GM12878 (cell line): ENCODE data around the gene HAUS6. TPM values are rescaled to one million over a fixed set of nuclear protein-coding genes. Genes with fewer than 3 reads are reported as not detected.

Source experiments
- ATAC-seq: fragments of 200-7000 bp; cut with Tn5 transposase; 3 replicates; pipeline ENCODE4 v1.9.1; 2020; ENCODE audit warnings: mild to moderate bottlenecking, moderate library complexity
- BruUV-seq: library from RNA; stranded (reverse); fragments of 400-500 nt; replicated peaks from 2 replicates; lab custom pipeline; 2021; lab: Mats Ljungman, UMichigan
- CTCF ChIA-PET: fragments of 300-600 bp; sonication (Branson Sonifier 250); formaldehyde crosslinking; extraction: SDS; loops from one replicate; lab custom pipeline; 2021; ENCODE audit warnings: inconsistent platforms; lab: Yijun Ruan, JAX
- POLR2A ChIA-PET: fragments of 350-600 bp; formaldehyde crosslinking; extraction: SDS; loops from one replicate; lab custom pipeline; 2021; ENCODE audit warnings: inconsistent platforms; lab: Charles Lee
- RAD21 ChIA-PET: fragments of 300-600 bp; sonication (Branson Sonifier 250); formaldehyde crosslinking; loops from one replicate; lab custom pipeline; 2023; ENCODE audit warnings: antibody characterized with exemption; ENCODE audit not compliant: unreplicated experiment; lab: Charles Lee
- SMC1A ChIA-PET: fragments of 300-600 bp; sonication (Branson Sonifier 250); formaldehyde crosslinking; loops from one replicate; lab custom pipeline; 2023; ENCODE audit not compliant: unreplicated experiment, uncharacterized antibody; lab: Charles Lee
- DNase-seq: peaks from one replicate; pipeline ENCODE4 v3.0.0-alpha.2; 2011; ENCODE audit warnings: low read depth, low spot score
- FAIRE-seq: peaks from 3 replicates; lab custom pipeline; 2011; peaks lifted over from hg19 to GRCh38; lab: Jason Lieb, UNC
- H2AFZ ChIP-seq: 2 replicates; pipeline ENCODE4 v1.6.0; 2011; ENCODE audit warnings: low read depth, low read length, control low read depth; ENCODE audit not compliant: control insufficient read depth
- H3K27ac ChIP-seq: 2 replicates; pipeline ENCODE4 v1.5.1; 2011; ENCODE audit warnings: control low read depth; ENCODE audit not compliant: control insufficient read depth, insufficient read depth
- H3K27me3 ChIP-seq, 2 experiments: replicated peaks in 1 of 2; 2 replicates each; pipeline versions ENCODE4 v1.6.0 to v1.6.1; 2011; ENCODE audit warnings: low read length in 1 of 2; ENCODE audit not compliant: control insufficient read depth in 2 of 2, insufficient read depth in 2 of 2
- H3K36me3 ChIP-seq, 2 experiments: 2 replicates each; pipeline ENCODE4 v1.5.1; 2011; ENCODE audit warnings: low read length in 1 of 2; ENCODE audit not compliant: control insufficient read depth in 2 of 2, insufficient read depth in 2 of 2
- H3K4me1 ChIP-seq: 2 replicates; pipeline ENCODE4 v1.6.1; 2011; ENCODE audit warnings: mild to moderate bottlenecking, low read length, moderate library complexity, mixed read lengths; ENCODE audit not compliant: control insufficient read depth, insufficient read depth
- H3K4me2 ChIP-seq: 2 replicates; pipeline ENCODE4 v1.6.0; 2011; ENCODE audit warnings: control low read depth; ENCODE audit not compliant: control insufficient read depth, insufficient read depth
- H3K4me3 ChIP-seq: fragments of 200-600 bp; sonication (generic); 2 replicates; pipeline ENCODE4 v1.5.1; 2016
- H3K79me2 ChIP-seq: 2 replicates; pipeline ENCODE4 v1.6.0; 2011; ENCODE audit warnings: low read length; ENCODE audit not compliant: control insufficient read depth, insufficient read depth
- H3K9ac ChIP-seq: 2 replicates; pipeline ENCODE4 v1.8.0; 2011; ENCODE audit warnings: low read length, control low read depth, mixed read lengths; ENCODE audit not compliant: control insufficient read depth, insufficient read depth
- H3K9me3 ChIP-seq: replicated peaks from 3 replicates; pipeline ENCODE4 v1.5.1; 2011; ENCODE audit warnings: mild to moderate bottlenecking, low read length; ENCODE audit not compliant: control insufficient read depth, insufficient read depth
- H4K20me1 ChIP-seq: 2 replicates; pipeline ENCODE4 v1.6.0; 2011; ENCODE audit not compliant: control insufficient read depth, insufficient read depth
- BHLHE40 ChIP-seq, 2 experiments: fragments of 450-650 bp in 1 of 2; IDR thresholded peaks; 2 replicates each; pipeline ENCODE4 v1.6.1; 2011 to 2017; ENCODE audit warnings: low read depth in 2 of 2, borderline replicate concordance in 1 of 2, improper control_type of control experiment in 1 of 2, low read length in 1 of 2, mild to moderate bottlenecking in 1 of 2
- CBX3 ChIP-seq: fragments of 200-600 bp; sonication (generic); IDR thresholded peaks from 2 replicates; pipeline ENCODE4 v1.6.1; 2016; ENCODE audit warnings: low read depth, borderline replicate concordance
- CEBPB ChIP-seq, 2 experiments: fragments of 150-350 bp in 1 of 2; IDR thresholded peaks; 2 replicates each; pipeline ENCODE4 v1.6.1; 2012 to 2014; ENCODE audit warnings: low read depth in 2 of 2, low read length in 2 of 2, borderline replicate concordance in 1 of 2, inconsistent platforms in 1 of 2
- EP300 ChIP-seq, 2 experiments: fragments of 150-350 bp in 1 of 2; IDR thresholded peaks; 2 replicates each; pipeline ENCODE4 v1.6.1; 2011 to 2012; ENCODE audit warnings: low read depth in 2 of 2, low read length in 2 of 2, borderline replicate concordance in 1 of 2, improper control_type of control experiment in 1 of 2, inconsistent platforms in 1 of 2; ENCODE audit not compliant: control insufficient read depth in 1 of 2
- GATAD2B ChIP-seq: fragments of 450-650 bp; conservative IDR thresholded peaks from 2 replicates; pipeline ENCODE4 v1.6.1; 2017; ENCODE audit warnings: low read depth, mild to moderate bottlenecking, moderate library complexity
- NR2C2 ChIP-seq: IDR thresholded peaks from 2 replicates; pipeline ENCODE4 v1.6.1; 2011; ENCODE audit warnings: borderline replicate concordance, low read depth; ENCODE audit not compliant: control insufficient read depth, insufficient read length
- STAT1 ChIP-seq: fragments of 450-650 bp; conservative IDR thresholded peaks from 2 replicates; pipeline ENCODE4 v1.6.1; 2014; ENCODE audit warnings: antibody characterized with exemption, mild to moderate bottlenecking
- SUPT20H ChIP-seq: IDR thresholded peaks from 2 replicates; pipeline ENCODE4 v1.6.1; 2011; ENCODE audit warnings: low read depth, mild to moderate bottlenecking, low read length, moderate library complexity, borderline replicate concordance; ENCODE audit not compliant: control insufficient read depth
- TARDBP ChIP-seq: IDR thresholded peaks from 2 replicates; pipeline ENCODE4 v1.6.1; 2016; ENCODE audit warnings: borderline replicate concordance
- USF2 ChIP-seq: IDR thresholded peaks from 2 replicates; pipeline ENCODE4 v1.6.1; 2011; ENCODE audit warnings: low read depth, low read length, improper control_type of control experiment, borderline replicate concordance
- ZBED1 ChIP-seq: IDR thresholded peaks from 2 replicates; pipeline ENCODE4 v1.6.1; 2016; ENCODE audit warnings: borderline replicate concordance
- ZZZ3 ChIP-seq: IDR thresholded peaks from 2 replicates; pipeline ENCODE4 v1.6.1; 2011; ENCODE audit warnings: low read depth; ENCODE audit not compliant: control insufficient read depth, insufficient read length
- WGBS: methylation state at CpG from one replicate; pipeline ENCODE4 v1.1.6; 2016; ENCODE audit warnings: low lambda C conversion rate; ENCODE audit not compliant: insufficient replicate concordance, insufficient coverage; ENCODE audit errors: missing lambda C conversion rate; 5-methylcytosine and 5-hydroxymethylcytosine counted together
- in situ Hi-C: fragments of 300-500 bp; cut with MboI; formaldehyde crosslinking; loops from 9 replicates; pipeline ENCODE4 v1.14.3; 2018; ENCODE audit warnings: mixed read lengths
- intact Hi-C: fragments of 100-400 bp; cut with micrococcal nuclease; formaldehyde crosslinking; loops from one replicate; pipeline ENCODE4 v1.14.2; 2022; ENCODE audit not compliant: unreplicated experiment
- polyA plus RNA-seq, 11 experiments: library from polyadenylated mRNA; depleted of rRNA in 4 of 11; unstranded in 6 of 11; stranded (reverse) in 5 of 11; fragments of >200 nt; fragmentation: Nextera tagmentation in 4 of 11; fragmentation: Illumina TruSeq in 1 of 11; extraction: Ambion mirVana in 4 of 11; extraction: Trizol in 1 of 11; gene quantifications; 1 replicate in 1 of 11; 2 replicates in 10 of 11; pipeline versions ENCODE4 v1.2.1 to v1.2.3, GENCODE V29; 2011 to 2016; ENCODE audit warnings: inconsistent platforms in 2 of 11, missing spikeins in 2 of 11, low read depth in 1 of 11
- total RNA-seq, 4 experiments: library from RNA; depleted of rRNA in 3 of 4; stranded (reverse); fragments of >200 nt in 3 of 4; fragmentation: Illumina TruSeq in 1 of 4; extraction: Trizol in 1 of 4; gene quantifications; 2 replicates each; pipeline versions ENCODE4 v1.2.1 to v1.2.3, GENCODE V29; 2013 to 2021
- TF ChIP-seq, protein P1 (sequence below): fragments of 450-650 bp; IDR thresholded peaks from 2 replicates; pipeline ENCODE4 v1.6.1; 2017; ENCODE audit warnings: mild to moderate bottlenecking
- TF ChIP-seq, protein P2 (sequence below): fragments of 150-350 bp; IDR thresholded peaks from 2 replicates; pipeline ENCODE4 v1.6.1; 2014; ENCODE audit warnings: mild to moderate bottlenecking, low read depth, low read length
- TF ChIP-seq, protein P3 (sequence below): fragments of 450-650 bp; IDR thresholded peaks from 2 replicates; pipeline ENCODE4 v1.6.1; 2017; ENCODE audit warnings: low read depth, mild to moderate bottlenecking, moderate library complexity

Gene HAUS6
- total and polyA plus RNA-seq, 10 of the 15 experiments (the other 5 are each of a cell fraction or from before 2014, with no cell fraction given), result 7.1 to 26.8 (median 16.0) TPM

DNA sequence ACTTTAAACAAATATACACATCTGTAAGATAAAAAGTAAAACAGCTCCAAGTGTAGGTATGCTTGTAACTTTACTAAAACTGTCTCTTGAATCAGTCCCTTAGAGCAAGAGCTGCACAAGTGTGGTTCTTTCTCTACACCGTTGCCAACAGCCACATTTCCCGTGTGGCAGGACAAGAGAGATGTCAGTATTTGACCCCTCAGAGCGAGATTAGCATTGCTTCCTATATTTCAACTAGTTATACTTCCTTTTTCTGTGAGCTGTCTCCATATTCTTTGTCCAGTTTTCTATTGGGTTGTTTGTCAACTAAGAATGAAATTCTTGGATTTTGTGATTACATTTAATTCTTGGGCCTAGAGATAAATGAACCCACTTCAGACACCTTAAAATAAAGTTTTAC, 16.5 kb upstream of the HAUS6 start (continued):
- TF ChIP-seq, protein P1, sequence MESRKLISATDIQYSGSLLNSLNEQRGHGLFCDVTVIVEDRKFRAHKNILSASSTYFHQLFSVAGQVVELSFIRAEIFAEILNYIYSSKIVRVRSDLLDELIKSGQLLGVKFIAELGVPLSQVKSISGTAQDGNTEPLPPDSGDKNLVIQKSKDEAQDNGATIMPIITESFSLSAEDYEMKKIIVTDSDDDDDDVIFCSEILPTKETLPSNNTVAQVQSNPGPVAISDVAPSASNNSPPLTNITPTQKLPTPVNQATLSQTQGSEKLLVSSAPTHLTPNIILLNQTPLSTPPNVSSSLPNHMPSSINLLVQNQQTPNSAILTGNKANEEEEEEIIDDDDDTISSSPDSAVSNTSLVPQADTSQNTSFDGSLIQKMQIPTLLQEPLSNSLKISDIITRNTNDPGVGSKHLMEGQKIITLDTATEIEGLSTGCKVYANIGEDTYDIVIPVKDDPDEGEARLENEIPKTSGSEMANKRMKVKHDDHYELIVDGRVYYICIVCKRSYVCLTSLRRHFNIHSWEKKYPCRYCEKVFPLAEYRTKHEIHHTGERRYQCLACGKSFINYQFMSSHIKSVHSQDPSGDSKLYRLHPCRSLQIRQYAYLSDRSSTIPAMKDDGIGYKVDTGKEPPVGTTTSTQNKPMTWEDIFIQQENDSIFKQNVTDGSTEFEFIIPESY, result no peak
- no peak for TF ChIP-seq BHLHE40 (IDR thresholded peaks at IDR 0.05; ENCODE audit: borderline replicate concordance in 1 of 2, low read depth in 2 of 2, low read length in 1 of 2)

GRCh38 chr9:19117039-19117716, 14.5 kb upstream of the HAUS6 start:
- ChIA-PET POLR2A (no interaction called here), CTCF (interaction anchor here (1.5 to 2.8 kb wide), 2 partner anchors 32 to 57 kb away, joined by 3 to 10 read pairs; no protein-coding TSS in a partner anchor), RAD21 (no interaction called here), SMC1A (interaction anchor here (0.6 to 1.0 kb wide), 2 partner anchors 31 to 235 kb away, joined by 3 read pairs; no protein-coding TSS in a partner anchor)
- no TSS peak for BruUV-seq
- Histone ChIP-seq H2AFZ (no peak overlapping the region), H3K9me3 (no peaks in the 10 kb centered on the region), H3K79me2 (no peaks in the 10 kb centered on the region), H3K27ac (no peak overlapping the region), H4K20me1 (no peaks in the 10 kb centered on the region), H3K4me2 (no peak overlapping the region), H3K4me3 (no peak overlapping the region), H3K27me3 (no peaks in the 10 kb centered on the region), H3K36me3 (peaks cover 5 to 41% of the 10 kb centered on the region in 2 experiments), H3K9ac (no peak overlapping the region), H3K4me1 (no peaks in the 10 kb centered on the region)
- WGBS, result 89% methylated on average over 5 of the region's 5 CpGs
- FAIRE-seq (no peak), ATAC-seq (no peak), DNase-seq (no peak)
- intact Hi-C loops, result no loop called here
- in situ Hi-C loops, result no loop called here
- no peak for TF ChIP-seq GATAD2B
- TF ChIP-seq, protein P2, sequence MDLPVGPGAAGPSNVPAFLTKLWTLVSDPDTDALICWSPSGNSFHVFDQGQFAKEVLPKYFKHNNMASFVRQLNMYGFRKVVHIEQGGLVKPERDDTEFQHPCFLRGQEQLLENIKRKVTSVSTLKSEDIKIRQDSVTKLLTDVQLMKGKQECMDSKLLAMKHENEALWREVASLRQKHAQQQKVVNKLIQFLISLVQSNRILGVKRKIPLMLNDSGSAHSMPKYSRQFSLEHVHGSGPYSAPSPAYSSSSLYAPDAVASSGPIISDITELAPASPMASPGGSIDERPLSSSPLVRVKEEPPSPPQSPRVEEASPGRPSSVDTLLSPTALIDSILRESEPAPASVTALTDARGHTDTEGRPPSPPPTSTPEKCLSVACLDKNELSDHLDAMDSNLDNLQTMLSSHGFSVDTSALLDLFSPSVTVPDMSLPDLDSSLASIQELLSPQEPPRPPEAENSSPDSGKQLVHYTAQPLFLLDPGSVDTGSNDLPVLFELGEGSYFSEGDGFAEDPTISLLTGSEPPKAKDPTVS, result no peak
- no peak for TF ChIP-seq USF2
- no peak for TF ChIP-seq EP300 (IDR thresholded peaks at IDR 0.05; ENCODE audit: borderline replicate concordance in 1 of 2, control insufficient read depth in 1 of 2, low read depth in 2 of 2, low read length in 2 of 2)
- TF ChIP-seq CBX3, result no peak
- TF ChIP-seq STAT1, result no peak
- TF ChIP-seq, protein P3, sequence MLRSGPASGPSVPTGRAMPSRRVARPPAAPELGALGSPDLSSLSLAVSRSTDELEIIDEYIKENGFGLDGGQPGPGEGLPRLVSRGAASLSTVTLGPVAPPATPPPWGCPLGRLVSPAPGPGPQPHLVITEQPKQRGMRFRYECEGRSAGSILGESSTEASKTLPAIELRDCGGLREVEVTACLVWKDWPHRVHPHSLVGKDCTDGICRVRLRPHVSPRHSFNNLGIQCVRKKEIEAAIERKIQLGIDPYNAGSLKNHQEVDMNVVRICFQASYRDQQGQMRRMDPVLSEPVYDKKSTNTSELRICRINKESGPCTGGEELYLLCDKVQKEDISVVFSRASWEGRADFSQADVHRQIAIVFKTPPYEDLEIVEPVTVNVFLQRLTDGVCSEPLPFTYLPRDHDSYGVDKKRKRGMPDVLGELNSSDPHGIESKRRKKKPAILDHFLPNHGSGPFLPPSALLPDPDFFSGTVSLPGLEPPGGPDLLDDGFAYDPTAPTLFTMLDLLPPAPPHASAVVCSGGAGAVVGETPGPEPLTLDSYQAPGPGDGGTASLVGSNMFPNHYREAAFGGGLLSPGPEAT, result no peak
- TF ChIP-seq TARDBP, result no peak
- TF ChIP-seq NR2C2, result no peak
- TF ChIP-seq SUPT20H, result no peak
- TF ChIP-seq CEBPB (IDR thresholded peaks at IDR 0.05; ENCODE audit: borderline replicate concordance in 1 of 2, low read depth in 2 of 2, low read length in 2 of 2), result no peak
- no peak for TF ChIP-seq ZZZ3
- TF ChIP-seq ZBED1, result no peak
